GM23338 (cell line): ENCODE measurements around the gene WDR37. TPM values are rescaled to one million over a fixed set of nuclear protein-coding genes. Genes with fewer than 3 reads are reported as not detected.
A peak's percentile ranks its signal among the peaks of the same experiment; 100 is the strongest.

ENCODE experiments used
- ATAC-seq: fragments of 200-7000 bp; cut with Tn5 transposase; 3 replicates; pipeline ENCODE4 v1.9.1; 2020
- DNase-seq: peaks from one replicate; pipeline ENCODE4 v3.0.0-alpha.2; 2015; ENCODE audit warnings: low spot score
- H2AFZ ChIP-seq: fragments of 200-600 bp; sonication (generic); 2 replicates; pipeline ENCODE4 v1.8.0; 2016; ENCODE audit warnings: antibody characterized with exemption, mild to moderate bottlenecking, moderate library complexity
- H3F3A ChIP-seq: fragments of 200-600 bp; sonication (generic); replicated peaks from 2 replicates; pipeline ENCODE4 v1.8.0; 2017; ENCODE audit warnings: antibody characterized with exemption, mixed run types, low read depth
- H3K27ac ChIP-seq: fragments of 200-600 bp; sonication (generic); 2 replicates; pipeline ENCODE4 v1.6.1; 2016; ENCODE audit warnings: low read depth
- H3K27me3 ChIP-seq: fragments of 200-600 bp; sonication (generic); 2 replicates; pipeline ENCODE4 v1.8.0; 2016; ENCODE audit warnings: mild to moderate bottlenecking, mixed run types, moderate library complexity; ENCODE audit not compliant: insufficient read depth
- H3K36me3 ChIP-seq: fragments of 200-600 bp; sonication (generic); 2 replicates; pipeline ENCODE4 v1.8.0; 2016; ENCODE audit warnings: mild to moderate bottlenecking; ENCODE audit not compliant: insufficient read depth
- H3K4me1 ChIP-seq: fragments of 200-600 bp; sonication (generic); 2 replicates; pipeline ENCODE4 v1.8.0; 2016; ENCODE audit warnings: mild to moderate bottlenecking, moderate library complexity; ENCODE audit not compliant: insufficient read depth
- H3K4me2 ChIP-seq: fragments of 200-600 bp; sonication (generic); 2 replicates; pipeline ENCODE4 v1.7.1; 2017; ENCODE audit warnings: mixed run types
- H3K4me3 ChIP-seq: fragments of 200-600 bp; sonication (generic); 2 replicates; pipeline ENCODE4 v1.6.1; 2016; ENCODE audit warnings: mixed run types
- H3K79me2 ChIP-seq: fragments of 200-600 bp; sonication (generic); replicated peaks from 2 replicates; pipeline ENCODE4 v1.8.0; 2017; ENCODE audit warnings: mild to moderate bottlenecking; ENCODE audit not compliant: insufficient read depth
- H3K9me2 ChIP-seq: fragments of 200-600 bp; sonication (generic); 2 replicates; pipeline ENCODE4 v1.8.0; 2017; ENCODE audit not compliant: insufficient read depth
- H4K20me1 ChIP-seq: fragments of 200-600 bp; sonication (generic); replicated peaks from 2 replicates; pipeline ENCODE4 v1.8.0; 2017; ENCODE audit warnings: mild to moderate bottlenecking; ENCODE audit not compliant: insufficient read depth
- H3K27ac Mint-ChIP-seq: 2 replicates; pipeline ENCODE4 v1.8.0; 2020; ENCODE audit warnings: inconsistent platforms, mild to moderate bottlenecking, moderate library complexity, mixed read lengths
- H3K27me3 Mint-ChIP-seq: 3 replicates; pipeline ENCODE4 v1.8.0; 2022; ENCODE audit warnings: low read depth, mild to moderate bottlenecking, moderate library complexity, mixed read lengths, inconsistent platforms; ENCODE audit not compliant: insufficient read depth, poor library complexity
- H3K36me3 Mint-ChIP-seq: 3 replicates; pipeline ENCODE4 v1.8.0; 2021; ENCODE audit warnings: low read depth, mild to moderate bottlenecking, inconsistent platforms, moderate library complexity, mixed read lengths
- H3K4me1 Mint-ChIP-seq: 3 replicates; pipeline ENCODE4 v1.8.0; 2020; ENCODE audit warnings: mild to moderate bottlenecking, inconsistent platforms, mixed read lengths
- H3K4me3 Mint-ChIP-seq: 3 replicates; pipeline ENCODE4 v1.8.0; 2021; ENCODE audit warnings: moderate library complexity, mild to moderate bottlenecking, inconsistent platforms, mixed read lengths
- H3K9me3 Mint-ChIP-seq: 3 replicates; pipeline ENCODE4 v1.8.0; 2020; ENCODE audit warnings: moderate library complexity, mild to moderate bottlenecking, inconsistent platforms, mixed read lengths
- CREB1 ChIP-seq: fragments of 250-450 bp; sonication (Bioruptor Pico); IDR thresholded peaks from 2 replicates; pipeline ENCODE4 v1.5.0; 2020; ENCODE audit warnings: low read depth, mild to moderate bottlenecking, moderate library complexity
- EZH2 ChIP-seq: fragments of 200-600 bp; sonication (generic); IDR thresholded peaks from one replicate; pipeline ENCODE4 v1.8.0; 2017; ENCODE audit warnings: antibody characterized with exemption, mild to moderate bottlenecking, low read depth; ENCODE audit not compliant: unreplicated experiment
- EZH2phosphoT487 ChIP-seq: fragments of 200-600 bp; sonication (generic); IDR thresholded peaks from one replicate; pipeline ENCODE4 v1.8.1; 2018; ENCODE audit warnings: antibody characterized with exemption; ENCODE audit not compliant: unreplicated experiment
- JUNB ChIP-seq: IDR thresholded peaks from one replicate; pipeline ENCODE4 v1.6.1; 2016; ENCODE audit warnings: antibody characterized with exemption; ENCODE audit not compliant: unreplicated experiment
- NANOG ChIP-seq: IDR thresholded peaks from 2 replicates; pipeline ENCODE4 v1.6.1; 2016; ENCODE audit warnings: antibody characterized with exemption, borderline replicate concordance
- POLR2AphosphoS5 ChIP-seq: IDR thresholded peaks from 2 replicates; pipeline ENCODE4 v1.6.1; 2016; ENCODE audit warnings: antibody characterized with exemption, low read depth
- STAT1 ChIP-seq: IDR thresholded peaks from one replicate; pipeline ENCODE4 v1.6.1; 2016; ENCODE audit warnings: antibody characterized with exemption; ENCODE audit not compliant: unreplicated experiment
- ZNF114 ChIP-seq: fragments of 250-450 bp; sonication (Bioruptor Pico); IDR thresholded peaks from 2 replicates; pipeline ENCODE4 v1.5.0; 2020; ENCODE audit warnings: mild to moderate bottlenecking, moderate library complexity
- ZNF331 ChIP-seq: fragments of 250-450 bp; sonication (Bioruptor Pico); IDR thresholded peaks from 2 replicates; pipeline ENCODE4 v1.5.0; 2020; ENCODE audit warnings: low read depth, mild to moderate bottlenecking, moderate library complexity
- polyA plus RNA-seq: library from polyadenylated mRNA; unstranded; fragments of >200 nt; fragmentation: Nextera tagmentation; extraction: Ambion mirVana; gene quantifications from 2 replicates; pipeline ENCODE4 v1.2.1, GENCODE V29; 2016
- total RNA-seq: library from RNA; depleted of rRNA; stranded (reverse); fragments of >200 nt; shearing (Covaris generic); gene quantifications from 2 replicates; pipeline ENCODE4 v1.2.3, GENCODE V29; 2014
- TF ChIP-seq, protein P1 (sequence below): IDR thresholded peaks from 2 replicates; pipeline ENCODE4 v1.6.1; 2016; ENCODE audit warnings: antibody characterized with exemption
- TF ChIP-seq, protein P2 (sequence below): IDR thresholded peaks from one replicate; pipeline ENCODE4 v1.6.1; 2018; ENCODE audit warnings: antibody characterized with exemption; ENCODE audit not compliant: unreplicated experiment
- TF ChIP-seq, protein P3 (sequence below), 2 experiments: fragments of 200-600 bp in 1 of 2; sonication (generic) in 1 of 2; conservative IDR thresholded peaks; 2 replicates each; pipeline versions ENCODE4 v1.5.1 to v1.6.1; 2016 to 2017; ENCODE audit warnings: antibody characterized with exemption in 2 of 2, low read depth in 2 of 2, mild to moderate bottlenecking in 2 of 2, moderate library complexity in 1 of 2
- TF ChIP-seq, protein P4 (sequence below): fragments of 250-450 bp; sonication (Bioruptor Pico); IDR thresholded peaks from 2 replicates; pipeline ENCODE4 v1.5.0; 2020; ENCODE audit warnings: mild to moderate bottlenecking, moderate library complexity

The WDR37 gene
- total and polyA plus RNA-seq, 2 experiments from 2014 or later: 6.0 to 10.2 TPM

DNA sequence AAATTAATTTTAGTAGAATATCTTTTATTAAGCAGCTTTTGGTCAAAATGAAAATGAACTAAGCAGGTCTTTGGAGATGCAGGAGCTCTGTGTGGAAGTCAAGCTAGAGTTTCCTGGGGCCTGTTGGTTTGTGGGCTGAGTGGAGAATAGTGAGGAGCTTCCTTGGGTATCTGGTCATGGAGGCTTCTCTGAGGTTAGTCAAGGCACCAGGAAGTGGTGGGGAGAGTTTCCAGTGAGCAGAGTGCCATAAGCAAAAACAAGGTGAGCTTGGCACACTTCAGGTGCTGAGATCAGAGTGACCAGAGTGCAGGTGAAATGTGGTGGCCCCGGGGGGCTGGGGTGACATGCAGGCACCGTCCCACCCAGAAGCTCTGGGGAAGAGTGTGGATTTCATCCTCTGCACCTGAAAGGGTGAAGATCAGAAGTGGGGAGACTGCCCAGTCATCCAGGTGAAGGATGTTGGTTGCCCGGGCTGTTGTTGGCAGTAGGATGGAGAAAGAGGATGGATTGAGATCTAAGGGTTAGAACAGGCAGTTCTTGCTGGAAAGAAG is 77.4 kb downstream of the WDR37 start:
- Histone ChIP-seq H3K9me2 (0 out of 2 replicates have a peak, but pooled peaks cover 6% of the 10 kb centered on the region), H3K4me1 (no peaks in the 10 kb centered on the region), H4K20me1 (no peaks in the 10 kb centered on the region; the same call in 1 of the 2 replicates), H3K27ac (no peak overlapping the region), H3K4me2 (no peak overlapping the region), H2AFZ (no peak overlapping the region), H3K4me3 (no peak overlapping the region), H3K79me2 (no peaks in the 10 kb centered on the region), H3F3A (no peaks in the 10 kb centered on the region), H3K27me3 (no peaks in the 10 kb centered on the region), H3K36me3 (no peaks in the 10 kb centered on the region)
- no peaks in the 10 kb centered on the region for H3K9me3 Mint-ChIP-seq
- H3K4me3 Mint-ChIP-seq: no peak overlapping the region
- peaks cover 6% of the 10 kb centered on the region; the same call in 2 of the 3 replicates for H3K4me1 Mint-ChIP-seq
- DNase-seq (no peak), ATAC-seq (no peak)
- TF ChIP-seq NANOG (no peak), EZH2 (no peak), EZH2phosphoT487 (no peak), ZNF331 (CRISPR knock-in tag) (no peak), POLR2AphosphoS5 (no peak), STAT1 (no peak), ZNF114 (CRISPR knock-in tag) (no peak), JUNB (no peak), CREB1 (CRISPR knock-in tag) (no peak)
- TF ChIP-seq, protein P1, sequence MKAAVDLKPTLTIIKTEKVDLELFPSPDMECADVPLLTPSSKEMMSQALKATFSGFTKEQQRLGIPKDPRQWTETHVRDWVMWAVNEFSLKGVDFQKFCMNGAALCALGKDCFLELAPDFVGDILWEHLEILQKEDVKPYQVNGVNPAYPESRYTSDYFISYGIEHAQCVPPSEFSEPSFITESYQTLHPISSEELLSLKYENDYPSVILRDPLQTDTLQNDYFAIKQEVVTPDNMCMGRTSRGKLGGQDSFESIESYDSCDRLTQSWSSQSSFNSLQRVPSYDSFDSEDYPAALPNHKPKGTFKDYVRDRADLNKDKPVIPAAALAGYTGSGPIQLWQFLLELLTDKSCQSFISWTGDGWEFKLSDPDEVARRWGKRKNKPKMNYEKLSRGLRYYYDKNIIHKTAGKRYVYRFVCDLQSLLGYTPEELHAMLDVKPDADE: no peak
- TF ChIP-seq, protein P2, sequence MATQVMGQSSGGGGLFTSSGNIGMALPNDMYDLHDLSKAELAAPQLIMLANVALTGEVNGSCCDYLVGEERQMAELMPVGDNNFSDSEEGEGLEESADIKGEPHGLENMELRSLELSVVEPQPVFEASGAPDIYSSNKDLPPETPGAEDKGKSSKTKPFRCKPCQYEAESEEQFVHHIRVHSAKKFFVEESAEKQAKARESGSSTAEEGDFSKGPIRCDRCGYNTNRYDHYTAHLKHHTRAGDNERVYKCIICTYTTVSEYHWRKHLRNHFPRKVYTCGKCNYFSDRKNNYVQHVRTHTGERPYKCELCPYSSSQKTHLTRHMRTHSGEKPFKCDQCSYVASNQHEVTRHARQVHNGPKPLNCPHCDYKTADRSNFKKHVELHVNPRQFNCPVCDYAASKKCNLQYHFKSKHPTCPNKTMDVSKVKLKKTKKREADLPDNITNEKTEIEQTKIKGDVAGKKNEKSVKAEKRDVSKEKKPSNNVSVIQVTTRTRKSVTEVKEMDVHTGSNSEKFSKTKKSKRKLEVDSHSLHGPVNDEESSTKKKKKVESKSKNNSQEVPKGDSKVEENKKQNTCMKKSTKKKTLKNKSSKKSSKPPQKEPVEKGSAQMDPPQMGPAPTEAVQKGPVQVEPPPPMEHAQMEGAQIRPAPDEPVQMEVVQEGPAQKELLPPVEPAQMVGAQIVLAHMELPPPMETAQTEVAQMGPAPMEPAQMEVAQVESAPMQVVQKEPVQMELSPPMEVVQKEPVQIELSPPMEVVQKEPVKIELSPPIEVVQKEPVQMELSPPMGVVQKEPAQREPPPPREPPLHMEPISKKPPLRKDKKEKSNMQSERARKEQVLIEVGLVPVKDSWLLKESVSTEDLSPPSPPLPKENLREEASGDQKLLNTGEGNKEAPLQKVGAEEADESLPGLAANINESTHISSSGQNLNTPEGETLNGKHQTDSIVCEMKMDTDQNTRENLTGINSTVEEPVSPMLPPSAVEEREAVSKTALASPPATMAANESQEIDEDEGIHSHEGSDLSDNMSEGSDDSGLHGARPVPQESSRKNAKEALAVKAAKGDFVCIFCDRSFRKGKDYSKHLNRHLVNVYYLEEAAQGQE: no peak
- TF ChIP-seq, protein P3, sequence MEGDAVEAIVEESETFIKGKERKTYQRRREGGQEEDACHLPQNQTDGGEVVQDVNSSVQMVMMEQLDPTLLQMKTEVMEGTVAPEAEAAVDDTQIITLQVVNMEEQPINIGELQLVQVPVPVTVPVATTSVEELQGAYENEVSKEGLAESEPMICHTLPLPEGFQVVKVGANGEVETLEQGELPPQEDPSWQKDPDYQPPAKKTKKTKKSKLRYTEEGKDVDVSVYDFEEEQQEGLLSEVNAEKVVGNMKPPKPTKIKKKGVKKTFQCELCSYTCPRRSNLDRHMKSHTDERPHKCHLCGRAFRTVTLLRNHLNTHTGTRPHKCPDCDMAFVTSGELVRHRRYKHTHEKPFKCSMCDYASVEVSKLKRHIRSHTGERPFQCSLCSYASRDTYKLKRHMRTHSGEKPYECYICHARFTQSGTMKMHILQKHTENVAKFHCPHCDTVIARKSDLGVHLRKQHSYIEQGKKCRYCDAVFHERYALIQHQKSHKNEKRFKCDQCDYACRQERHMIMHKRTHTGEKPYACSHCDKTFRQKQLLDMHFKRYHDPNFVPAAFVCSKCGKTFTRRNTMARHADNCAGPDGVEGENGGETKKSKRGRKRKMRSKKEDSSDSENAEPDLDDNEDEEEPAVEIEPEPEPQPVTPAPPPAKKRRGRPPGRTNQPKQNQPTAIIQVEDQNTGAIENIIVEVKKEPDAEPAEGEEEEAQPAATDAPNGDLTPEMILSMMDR (conservative IDR thresholded peaks at IDR 0.05; ENCODE audit: low read depth in 2 of 2): no peak
- TF ChIP-seq, protein P4, sequence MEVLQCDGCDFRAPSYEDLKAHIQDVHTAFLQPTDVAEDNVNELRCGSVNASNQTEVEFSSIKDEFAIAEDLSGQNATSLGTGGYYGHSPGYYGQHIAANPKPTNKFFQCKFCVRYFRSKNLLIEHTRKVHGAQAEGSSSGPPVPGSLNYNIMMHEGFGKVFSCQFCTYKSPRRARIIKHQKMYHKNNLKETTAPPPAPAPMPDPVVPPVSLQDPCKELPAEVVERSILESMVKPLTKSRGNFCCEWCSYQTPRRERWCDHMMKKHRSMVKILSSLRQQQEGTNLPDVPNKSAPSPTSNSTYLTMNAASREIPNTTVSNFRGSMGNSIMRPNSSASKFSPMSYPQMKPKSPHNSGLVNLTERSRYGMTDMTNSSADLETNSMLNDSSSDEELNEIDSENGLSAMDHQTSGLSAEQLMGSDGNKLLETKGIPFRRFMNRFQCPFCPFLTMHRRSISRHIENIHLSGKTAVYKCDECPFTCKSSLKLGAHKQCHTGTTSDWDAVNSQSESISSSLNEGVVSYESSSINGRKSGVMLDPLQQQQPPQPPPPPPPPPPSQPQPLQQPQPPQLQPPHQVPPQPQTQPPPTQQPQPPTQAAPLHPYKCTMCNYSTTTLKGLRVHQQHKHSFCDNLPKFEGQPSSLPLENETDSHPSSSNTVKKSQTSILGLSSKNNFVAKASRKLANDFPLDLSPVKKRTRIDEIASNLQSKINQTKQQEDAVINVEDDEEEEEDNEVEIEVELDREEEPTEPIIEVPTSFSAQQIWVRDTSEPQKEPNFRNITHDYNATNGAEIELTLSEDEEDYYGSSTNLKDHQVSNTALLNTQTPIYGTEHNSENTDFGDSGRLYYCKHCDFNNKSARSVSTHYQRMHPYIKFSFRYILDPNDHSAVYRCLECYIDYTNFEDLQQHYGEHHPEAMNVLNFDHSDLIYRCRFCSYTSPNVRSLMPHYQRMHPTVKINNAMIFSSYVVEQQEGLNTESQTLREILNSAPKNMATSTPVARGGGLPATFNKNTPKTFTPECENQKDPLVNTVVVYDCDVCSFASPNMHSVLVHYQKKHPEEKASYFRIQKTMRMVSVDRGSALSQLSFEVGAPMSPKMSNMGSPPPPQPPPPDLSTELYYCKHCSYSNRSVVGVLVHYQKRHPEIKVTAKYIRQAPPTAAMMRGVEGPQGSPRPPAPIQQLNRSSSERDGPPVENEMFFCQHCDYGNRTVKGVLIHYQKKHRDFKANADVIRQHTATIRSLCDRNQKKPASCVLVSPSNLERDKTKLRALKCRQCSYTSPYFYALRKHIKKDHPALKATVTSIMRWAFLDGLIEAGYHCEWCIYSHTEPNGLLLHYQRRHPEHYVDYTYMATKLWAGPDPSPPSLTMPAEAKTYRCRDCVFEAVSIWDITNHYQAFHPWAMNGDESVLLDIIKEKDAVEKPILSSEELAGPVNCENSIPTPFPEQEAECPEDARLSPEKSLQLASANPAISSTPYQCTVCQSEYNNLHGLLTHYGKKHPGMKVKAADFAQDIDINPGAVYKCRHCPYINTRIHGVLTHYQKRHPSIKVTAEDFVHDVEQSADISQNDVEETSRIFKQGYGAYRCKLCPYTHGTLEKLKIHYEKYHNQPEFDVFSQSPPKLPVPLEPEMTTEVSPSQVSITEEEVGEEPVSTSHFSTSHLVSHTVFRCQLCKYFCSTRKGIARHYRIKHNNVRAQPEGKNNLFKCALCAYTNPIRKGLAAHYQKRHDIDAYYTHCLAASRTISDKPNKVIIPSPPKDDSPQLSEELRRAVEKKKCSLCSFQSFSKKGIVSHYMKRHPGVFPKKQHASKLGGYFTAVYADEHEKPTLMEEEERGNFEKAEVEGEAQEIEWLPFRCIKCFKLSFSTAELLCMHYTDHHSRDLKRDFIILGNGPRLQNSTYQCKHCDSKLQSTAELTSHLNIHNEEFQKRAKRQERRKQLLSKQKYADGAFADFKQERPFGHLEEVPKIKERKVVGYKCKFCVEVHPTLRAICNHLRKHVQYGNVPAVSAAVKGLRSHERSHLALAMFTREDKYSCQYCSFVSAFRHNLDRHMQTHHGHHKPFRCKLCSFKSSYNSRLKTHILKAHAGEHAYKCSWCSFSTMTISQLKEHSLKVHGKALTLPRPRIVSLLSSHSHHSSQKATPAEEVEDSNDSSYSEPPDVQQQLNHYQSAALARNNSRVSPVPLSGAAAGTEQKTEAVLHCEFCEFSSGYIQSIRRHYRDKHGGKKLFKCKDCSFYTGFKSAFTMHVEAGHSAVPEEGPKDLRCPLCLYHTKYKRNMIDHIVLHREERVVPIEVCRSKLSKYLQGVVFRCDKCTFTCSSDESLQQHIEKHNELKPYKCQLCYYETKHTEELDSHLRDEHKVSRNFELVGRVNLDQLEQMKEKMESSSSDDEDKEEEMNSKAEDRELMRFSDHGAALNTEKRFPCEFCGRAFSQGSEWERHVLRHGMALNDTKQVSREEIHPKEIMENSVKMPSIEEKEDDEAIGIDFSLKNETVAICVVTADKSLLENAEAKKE (CRISPR knock-in tag): no peak
- H3K27ac Mint-ChIP-seq: peak overlapping the region; percentile 21; the same call in 1 of the 2 replicates
- no peaks in the 10 kb centered on the region for H3K27me3 Mint-ChIP-seq
- H3K36me3 Mint-ChIP-seq: peaks cover 30% of the 10 kb centered on the region; the same call in 2 of the 3 replicates
